ENCODE measurements around the gene RASL11B. TPM values are rescaled to one million over a fixed set of nuclear protein-coding genes. Genes with fewer than 3 reads are reported as not detected.

Gene RASL11B
- total RNA-seq, 1 donor from 2014 or later = 24.8 TPM

GRCh38 chr4:52862639-52863161 lies 583 bp downstream of the RASL11B start:
- peak; percentile 72 for DNase-seq
- peak overlapping the region; percentile 78 for H3K27ac Mint-ChIP-seq (ENCODE audit: unreplicated experiment)
- peaks cover 7% of the 10 kb centered on the region for H3K27me3 Mint-ChIP-seq (ENCODE audit: unreplicated experiment)
- H3K4me3 Mint-ChIP-seq (ENCODE audit: unreplicated experiment) = peak overlapping the region; percentile 87
- peaks cover 18% of the 10 kb centered on the region for H3K9me3 Mint-ChIP-seq (ENCODE audit: unreplicated experiment)
- TF ChIP-seq, protein P1, sequence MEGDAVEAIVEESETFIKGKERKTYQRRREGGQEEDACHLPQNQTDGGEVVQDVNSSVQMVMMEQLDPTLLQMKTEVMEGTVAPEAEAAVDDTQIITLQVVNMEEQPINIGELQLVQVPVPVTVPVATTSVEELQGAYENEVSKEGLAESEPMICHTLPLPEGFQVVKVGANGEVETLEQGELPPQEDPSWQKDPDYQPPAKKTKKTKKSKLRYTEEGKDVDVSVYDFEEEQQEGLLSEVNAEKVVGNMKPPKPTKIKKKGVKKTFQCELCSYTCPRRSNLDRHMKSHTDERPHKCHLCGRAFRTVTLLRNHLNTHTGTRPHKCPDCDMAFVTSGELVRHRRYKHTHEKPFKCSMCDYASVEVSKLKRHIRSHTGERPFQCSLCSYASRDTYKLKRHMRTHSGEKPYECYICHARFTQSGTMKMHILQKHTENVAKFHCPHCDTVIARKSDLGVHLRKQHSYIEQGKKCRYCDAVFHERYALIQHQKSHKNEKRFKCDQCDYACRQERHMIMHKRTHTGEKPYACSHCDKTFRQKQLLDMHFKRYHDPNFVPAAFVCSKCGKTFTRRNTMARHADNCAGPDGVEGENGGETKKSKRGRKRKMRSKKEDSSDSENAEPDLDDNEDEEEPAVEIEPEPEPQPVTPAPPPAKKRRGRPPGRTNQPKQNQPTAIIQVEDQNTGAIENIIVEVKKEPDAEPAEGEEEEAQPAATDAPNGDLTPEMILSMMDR (IDR thresholded peaks at IDR 0.05; ENCODE audit: partially characterized antibody, unreplicated experiment) = no peak
- peaks cover 32% of the 10 kb centered on the region for H3K4me1 Mint-ChIP-seq (ENCODE audit: low read depth, unreplicated experiment)
- H3K36me3 Mint-ChIP-seq (ENCODE audit: unreplicated experiment) = peaks cover 16% of the 10 kb centered on the region

DNA sequence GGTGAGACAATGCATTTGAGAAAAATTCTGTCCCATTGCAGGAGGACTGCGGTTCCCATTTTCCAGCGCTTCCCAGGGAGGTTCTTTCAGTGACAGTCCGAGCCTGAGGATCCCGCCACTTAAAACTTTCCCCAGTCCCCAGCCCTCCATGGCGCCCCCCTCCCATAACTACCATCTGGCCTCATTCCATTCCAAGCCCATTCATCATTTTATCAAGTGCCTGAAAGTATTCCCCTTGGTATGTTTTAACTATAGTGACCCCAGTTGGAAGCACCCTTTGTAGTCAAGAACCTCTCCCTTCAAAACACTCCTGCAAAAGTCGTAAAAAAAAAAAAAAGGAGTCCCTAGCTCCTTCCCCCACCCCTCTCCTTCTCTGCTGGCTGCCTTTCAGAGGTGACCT lies 1.2 kb downstream of the RASL11B start:
- Mint-ChIP-seq H3K4me3 (ENCODE audit: unreplicated experiment) (peak overlapping the region; percentile 87), H3K4me1 (ENCODE audit: low read depth, unreplicated experiment) (peaks cover 36% of the 10 kb centered on the region), H3K27me3 (ENCODE audit: unreplicated experiment) (peaks cover 10% of the 10 kb centered on the region), H3K36me3 (ENCODE audit: unreplicated experiment) (peaks cover 10% of the 10 kb centered on the region), H3K27ac (ENCODE audit: unreplicated experiment) (peak overlapping the region; percentile 78), H3K9me3 (ENCODE audit: unreplicated experiment) (peaks cover 15% of the 10 kb centered on the region)
- DNase-seq = no peak
- TF ChIP-seq, protein P1 (IDR thresholded peaks at IDR 0.05; ENCODE audit: partially characterized antibody, unreplicated experiment) = no peak

- peaks cover 15% of the 10 kb centered on the region for H3K27me3 Mint-ChIP-seq (ENCODE audit: unreplicated experiment)
- DNase-seq = no peak
- peaks cover 25% of the 10 kb centered on the region for H3K9me3 Mint-ChIP-seq (ENCODE audit: unreplicated experiment)
- no peak overlapping the region for H3K27ac Mint-ChIP-seq (ENCODE audit: unreplicated experiment)
- peaks cover 4% of the 10 kb centered on the region for H3K36me3 Mint-ChIP-seq (ENCODE audit: unreplicated experiment)
- TF ChIP-seq, protein P1 (IDR thresholded peaks at IDR 0.05; ENCODE audit: partially characterized antibody, unreplicated experiment) = no peak
- peaks cover 45% of the 10 kb centered on the region for H3K4me1 Mint-ChIP-seq (ENCODE audit: low read depth, unreplicated experiment)
- peak overlapping the region; percentile 58 for H3K4me3 Mint-ChIP-seq (ENCODE audit: unreplicated experiment)
Observed at GRCh38 chr4:52864793-52865192, 2.7 kb downstream of the RASL11B start.

GRCh38 chr4:52865300-52865699 lies 3.2 kb downstream of the RASL11B start:
- Mint-ChIP-seq H3K27ac (ENCODE audit: unreplicated experiment) (no peak overlapping the region), H3K27me3 (ENCODE audit: unreplicated experiment) (peaks cover 17% of the 10 kb centered on the region), H3K4me1 (ENCODE audit: low read depth, unreplicated experiment) (peaks cover 49% of the 10 kb centered on the region), H3K4me3 (ENCODE audit: unreplicated experiment) (peak overlapping the region; percentile 58), H3K36me3 (ENCODE audit: unreplicated experiment) (peaks cover 4% of the 10 kb centered on the region), H3K9me3 (ENCODE audit: unreplicated experiment) (peaks cover 28% of the 10 kb centered on the region)
- TF ChIP-seq, protein P1 (IDR thresholded peaks at IDR 0.05; ENCODE audit: partially characterized antibody, unreplicated experiment) = no peak
- no peak for DNase-seq

GRCh38 chr4:52866734-52867133 lies 4.6 kb downstream of the RASL11B start:
- no peak for DNase-seq
- Mint-ChIP-seq H3K4me1 (ENCODE audit: low read depth, unreplicated experiment) (peaks cover 48% of the 10 kb centered on the region), H3K4me3 (ENCODE audit: unreplicated experiment) (no peak overlapping the region), H3K9me3 (ENCODE audit: unreplicated experiment) (peaks cover 21% of the 10 kb centered on the region), H3K27ac (ENCODE audit: unreplicated experiment) (no peak overlapping the region), H3K27me3 (ENCODE audit: unreplicated experiment) (peaks cover 13% of the 10 kb centered on the region), H3K36me3 (ENCODE audit: unreplicated experiment) (peaks cover 4% of the 10 kb centered on the region)
- TF ChIP-seq, protein P1 (IDR thresholded peaks at IDR 0.05; ENCODE audit: partially characterized antibody, unreplicated experiment) = no peak

Data from glutamatergic neuron (in vitro differentiated cells).